Endothelial cell of hepatic sinusoid (primary cell): ENCODE results near the gene CA12.
"Not testable (repeated sequence)": the region's sequence is repeated elsewhere in the genome, so short reads cannot be mapped to it uniquely, and the experiment has no call there.

Experiments
- in situ Hi-C: cut with HindIII; loops from 2 replicates; pipeline ENCODE4 v1.10.0; 2017; ENCODE audit warnings: low sequenced_read_pairs

Gene CA12

GRCh38 chr15:63360170-63360569 is 21.5 kb downstream of the CA12 start:
- in situ Hi-C loops: no loop called here

- in situ Hi-C loops: no loop called here
These were observed 23.2 kb downstream of the CA12 start for GRCh38 chr15:63358241-63359029.

- in situ Hi-C loops: no loop called here
These were observed 23.9 kb downstream of the CA12 start for GRCh38 chr15:63357731-63358130.

GRCh38 chr15:63357061-63357460 is 24.6 kb downstream of the CA12 start:
- in situ Hi-C loops: no loop called here

GRCh38 chr15:63354821-63355650 is 26.6 kb downstream of the CA12 start:
- in situ Hi-C loops: no loop called here

GRCh38 chr15:63353887-63354286 is 27.8 kb downstream of the CA12 start:
- in situ Hi-C loops: no loop called here

GRCh38 chr15:63353261-63353660 is 28.4 kb downstream of the CA12 start:
- in situ Hi-C loops: no loop called here

- in situ Hi-C loops: no loop called here
These were observed 28.8 kb downstream of the CA12 start for GRCh38 chr15:63352808-63353207.

- in situ Hi-C loops: no loop called here
These were observed 30.5 kb downstream of the CA12 start for GRCh38 chr15:63351170-63351569.

GRCh38 chr15:63350178-63350621 is 31.4 kb downstream of the CA12 start:
- in situ Hi-C loops: no loop called here

- in situ Hi-C loops: loop anchor here (5.0 kb wide), 1 partner anchor 72 kb away; the partner anchor contains the start of gene APH1B
These were observed 32.0 kb downstream of the CA12 start for GRCh38 chr15:63349621-63350020.

- in situ Hi-C loops: loop anchor here (5.0 kb wide), 1 partner anchor 72 kb away; the partner anchor contains the start of gene APH1B
These were observed 32.5 kb downstream of the CA12 start for GRCh38 chr15:63349156-63349555.

GRCh38 chr15:63348392-63348791 is 33.3 kb downstream of the CA12 start:
- in situ Hi-C loops: loop anchor here (5.0 kb wide), 1 partner anchor 71 kb away; the partner anchor contains the start of gene APH1B

- in situ Hi-C loops: loop anchor here (5.0 kb wide), 1 partner anchor 70 kb away; the partner anchor contains the start of gene APH1B
These were observed 34.4 kb downstream of the CA12 start for GRCh38 chr15:63347074-63347857.

GRCh38 chr15:63345391-63345752 is 36.3 kb downstream of the CA12 start:
- in situ Hi-C loops: loop anchor here (5.0 kb wide), 1 partner anchor 68 kb away; the partner anchor contains the start of gene APH1B

GRCh38 chr15:63344731-63345390 is 36.8 kb downstream of the CA12 start:
- in situ Hi-C loops: loop anchor here (5.0 kb wide), 1 partner anchor 68 kb away; the partner anchor contains the start of gene APH1B

GRCh38 chr15:63342996-63343562 is 38.6 kb downstream of the CA12 start:
- in situ Hi-C loops: not testable (repeated sequence)

- in situ Hi-C loops: no loop called here
These were observed 39.7 kb downstream of the CA12 start for GRCh38 chr15:63341898-63342297.

- in situ Hi-C loops: no loop called here
These were observed 40.8 kb downstream of the CA12 start for GRCh38 chr15:63340878-63341277.

- in situ Hi-C loops: no loop called here
These were observed 41.3 kb downstream of the CA12 start for GRCh38 chr15:63340353-63340752.
